ENCODE data around the gene C1QTNF8. TPM values are rescaled to one million over a fixed set of nuclear protein-coding genes. Genes with fewer than 3 reads are reported as not detected.
"Not testable (repeated sequence)": the region's sequence is repeated elsewhere in the genome, so short reads cannot be mapped to it uniquely, and the experiment has no call there.

Gene C1QTNF8
- total and polyA plus RNA-seq, 11 donors: not detected

DNA sequence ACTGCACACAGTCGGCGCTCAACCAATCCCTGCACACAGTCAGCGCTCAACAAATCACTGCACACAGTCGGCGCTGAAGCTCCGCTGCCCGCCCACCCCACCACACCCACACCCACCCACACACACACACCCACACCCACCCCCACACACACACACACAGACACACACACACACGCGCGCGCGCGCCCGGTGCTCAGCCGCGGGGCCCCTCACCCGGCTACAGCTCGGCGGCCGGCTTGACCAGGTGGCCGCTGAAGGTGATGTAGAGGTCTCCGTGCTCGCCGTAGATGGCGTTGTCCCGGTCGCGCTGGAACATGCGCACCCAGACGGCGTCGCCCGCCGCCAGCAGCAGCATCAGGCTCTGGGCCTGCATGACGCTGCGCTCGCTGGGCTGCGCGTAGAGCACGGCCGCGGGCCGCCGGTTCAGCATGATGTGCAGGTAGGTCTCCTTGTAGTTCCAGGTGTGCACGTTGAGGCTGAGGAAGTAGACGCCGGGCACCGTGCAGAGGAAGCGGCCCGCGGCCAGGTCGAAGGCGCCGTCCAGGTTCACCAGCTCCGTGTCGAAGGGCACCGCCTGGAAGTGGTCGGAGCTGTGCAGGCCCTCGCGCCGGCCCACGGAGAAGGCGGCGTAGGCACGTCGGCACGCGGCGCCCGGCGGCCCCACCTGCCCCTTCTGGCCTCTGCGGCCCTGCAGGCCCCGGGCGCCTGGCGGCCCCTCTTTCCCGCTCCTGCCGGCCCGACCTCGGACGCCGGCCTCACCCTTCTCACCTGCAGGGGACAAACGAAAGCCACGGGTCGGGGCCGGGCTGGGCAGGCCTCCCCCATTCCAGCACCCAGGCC, 2.5 kb downstream of the C1QTNF8 start:
- ATAC-seq: no peak
- 39 to 58% (median 43%) methylated on average over 32 to 85 of the region's 85 CpGs for WGBS, 4 donors
- Histone ChIP-seq H3K9me3 (no peaks in the 10 kb centered on the region), H3K4me3 (no peak overlapping the region), H3K27me3 (peaks cover 0 to 26% (median 3%) of the 10 kb centered on the region in 9 donors), H3K36me3 (no peaks in the 10 kb centered on the region), H3K27ac (no peak overlapping the region), H3K4me1 (peaks cover 0 to 60% (median 26%) of the 10 kb centered on the region in 12 donors)
- intact Hi-C loops (cut with DNase I): loop anchor here in 1 of 10 donors (10.0 kb wide), 1 partner anchor 279 kb away; no protein-coding TSS in a partner anchor
- no peak for DNase-seq
- TF ChIP-seq, protein P1, sequence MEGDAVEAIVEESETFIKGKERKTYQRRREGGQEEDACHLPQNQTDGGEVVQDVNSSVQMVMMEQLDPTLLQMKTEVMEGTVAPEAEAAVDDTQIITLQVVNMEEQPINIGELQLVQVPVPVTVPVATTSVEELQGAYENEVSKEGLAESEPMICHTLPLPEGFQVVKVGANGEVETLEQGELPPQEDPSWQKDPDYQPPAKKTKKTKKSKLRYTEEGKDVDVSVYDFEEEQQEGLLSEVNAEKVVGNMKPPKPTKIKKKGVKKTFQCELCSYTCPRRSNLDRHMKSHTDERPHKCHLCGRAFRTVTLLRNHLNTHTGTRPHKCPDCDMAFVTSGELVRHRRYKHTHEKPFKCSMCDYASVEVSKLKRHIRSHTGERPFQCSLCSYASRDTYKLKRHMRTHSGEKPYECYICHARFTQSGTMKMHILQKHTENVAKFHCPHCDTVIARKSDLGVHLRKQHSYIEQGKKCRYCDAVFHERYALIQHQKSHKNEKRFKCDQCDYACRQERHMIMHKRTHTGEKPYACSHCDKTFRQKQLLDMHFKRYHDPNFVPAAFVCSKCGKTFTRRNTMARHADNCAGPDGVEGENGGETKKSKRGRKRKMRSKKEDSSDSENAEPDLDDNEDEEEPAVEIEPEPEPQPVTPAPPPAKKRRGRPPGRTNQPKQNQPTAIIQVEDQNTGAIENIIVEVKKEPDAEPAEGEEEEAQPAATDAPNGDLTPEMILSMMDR (IDR thresholded peaks at IDR 0.05): no peak
- no peak for TF ChIP-seq POLR2A (IDR thresholded peaks at IDR 0.05)

DNA sequence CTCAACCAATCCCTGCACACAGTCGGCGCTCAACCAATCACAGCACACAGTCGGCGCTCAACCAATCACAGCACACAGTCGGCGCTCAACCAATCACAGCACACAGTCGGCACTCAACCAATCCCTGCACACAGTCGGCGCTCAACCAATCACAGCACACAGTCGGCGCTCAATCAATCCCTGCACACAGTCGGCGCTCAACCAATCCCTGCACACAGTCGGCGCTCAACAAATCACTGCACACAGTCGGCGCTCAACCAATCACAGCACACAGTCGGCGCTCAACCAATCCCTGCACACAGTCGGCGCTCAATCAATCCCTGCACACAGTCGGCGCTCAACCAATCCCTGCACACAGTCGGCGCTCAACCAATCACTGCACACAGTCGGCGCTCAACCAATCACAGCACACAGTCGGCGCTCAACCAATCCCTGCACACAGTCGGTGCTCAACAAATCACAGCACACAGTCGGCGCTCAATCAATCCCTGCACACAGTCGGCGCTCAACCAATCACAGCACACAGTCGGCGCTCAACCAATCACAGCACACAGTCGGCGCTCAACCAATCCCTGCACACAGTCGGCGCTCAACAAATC, 3.3 kb downstream of the C1QTNF8 start:
- DNase-seq, H3K9me3 ChIP-seq, ATAC-seq, H3K4me3 ChIP-seq, H3K36me3 ChIP-seq, H3K27ac ChIP-seq: not testable (repeated sequence)
- H3K4me1 ChIP-seq: peaks cover 0 to 57% (median 22%) of the 10 kb centered on the region in 12 donors
- intact Hi-C loops (cut with DNase I): loop anchor here in 1 of 10 donors (10.0 kb wide), 1 partner anchor 278 kb away; no protein-coding TSS in a partner anchor
- peaks cover 0 to 33% (median 3%) of the 10 kb centered on the region in 9 donors for H3K27me3 ChIP-seq
- WGBS, 4 donors: 92 to 97% (median 96%) methylated on average over 29 to 38 of the region's 40 CpGs

DNA sequence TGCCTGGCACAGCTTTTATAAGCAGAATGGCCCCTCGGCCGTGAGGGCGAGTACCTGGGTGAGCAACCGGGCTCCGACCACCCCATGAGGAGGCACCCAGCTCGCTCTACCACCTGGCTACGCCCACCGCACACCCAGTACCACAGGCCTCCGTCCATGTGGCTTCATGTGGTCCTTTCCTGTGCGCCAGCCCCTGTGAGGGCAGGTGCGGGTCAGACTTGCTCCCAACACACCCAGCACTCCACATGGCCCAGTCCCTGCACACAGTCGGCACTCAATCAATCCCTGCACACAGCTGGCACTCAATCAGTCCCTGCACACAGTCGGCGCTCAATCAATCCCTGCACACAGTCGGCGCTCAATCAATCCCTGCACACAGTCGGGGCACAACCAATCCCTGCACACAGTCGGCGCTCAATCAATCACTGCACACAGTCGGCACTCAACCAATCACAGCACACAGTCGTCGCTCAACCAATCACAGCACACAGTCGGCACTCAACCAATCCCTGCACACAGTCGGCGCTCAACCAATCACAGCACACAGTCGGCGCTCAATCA, 4.0 kb downstream of the C1QTNF8 start:
- H3K4me3 ChIP-seq: no peak overlapping the region
- H3K9me3 ChIP-seq: no peaks in the 10 kb centered on the region
- peaks cover 0 to 40% (median 3%) of the 10 kb centered on the region in 9 donors for H3K27me3 ChIP-seq
- H3K36me3 ChIP-seq: no peaks in the 10 kb centered on the region
- WGBS, 4 donors: 96 to 98% (median 97%) methylated on average over 27 of the region's 27 CpGs
- H3K27ac ChIP-seq: peak overlapping the region in 1 of 12 donors; percentile 87
- H3K4me1 ChIP-seq: peaks cover 0 to 49% (median 17%) of the 10 kb centered on the region in 12 donors
- ATAC-seq: no peak
- no peak for DNase-seq
- intact Hi-C loops (cut with DNase I): loop anchor here in 1 of 10 donors (10.0 kb wide), 1 partner anchor 277 kb away; no protein-coding TSS in a partner anchor
- no peak for TF ChIP-seq POLR2A (IDR thresholded peaks at IDR 0.05)
- TF ChIP-seq, protein P1 (IDR thresholded peaks at IDR 0.05): no peak

DNA sequence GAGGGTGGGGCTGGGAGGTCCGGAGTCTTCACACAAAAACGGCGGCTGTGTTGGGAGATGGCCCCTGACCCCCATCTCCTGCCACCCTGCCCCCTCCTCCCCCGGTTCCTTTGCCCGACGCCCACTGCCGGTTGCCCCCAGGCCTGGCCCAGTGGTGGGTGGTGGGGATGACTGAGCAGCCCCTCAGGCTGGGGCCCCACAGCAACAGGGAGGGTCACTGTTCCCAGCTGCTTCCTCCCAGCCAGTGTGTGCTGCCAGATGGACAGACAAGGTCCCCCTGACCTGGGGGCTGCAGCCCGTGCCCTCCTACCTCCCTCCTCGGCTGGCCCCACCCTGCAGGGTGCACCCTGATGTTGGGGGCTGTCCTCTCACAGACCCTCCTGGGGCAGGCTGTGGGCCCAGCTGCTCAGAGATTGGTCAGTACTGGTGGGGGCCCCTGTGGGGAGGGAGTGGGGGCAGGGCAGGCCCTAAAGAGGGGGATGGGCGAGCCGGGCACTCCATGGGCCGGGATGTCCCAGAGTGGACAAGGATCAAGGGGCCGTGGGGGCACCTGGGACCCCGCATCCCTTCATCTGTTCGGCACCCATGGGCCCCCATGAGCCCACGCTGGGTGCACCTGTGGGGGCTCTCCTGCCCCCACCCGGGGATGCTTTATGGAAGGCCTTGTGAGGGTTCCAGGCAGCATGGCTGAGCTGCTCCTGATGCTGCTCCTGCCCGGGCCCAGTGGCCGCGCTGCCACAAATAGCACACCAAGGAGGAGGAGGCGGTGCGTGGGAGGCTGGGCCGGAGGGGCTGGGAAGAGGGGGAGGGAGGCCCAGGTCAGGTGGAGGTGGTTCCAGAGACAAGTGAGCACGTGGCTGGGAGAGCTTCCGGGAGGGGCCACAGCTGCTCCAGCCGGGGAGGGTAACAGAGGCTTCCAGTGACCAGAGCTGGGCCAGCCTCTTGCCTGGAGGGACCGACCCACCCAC, 5.1 kb downstream of the C1QTNF8 start:
- peaks cover 0 to 50% (median 3%) of the 10 kb centered on the region in 9 donors for H3K27me3 ChIP-seq
- H3K36me3 ChIP-seq: no peaks in the 10 kb centered on the region
- 30 to 43% (median 35%) methylated on average over 18 to 27 of the region's 27 CpGs for WGBS, 4 donors
- DNase-seq: peak in 4 of 5 donors; percentile 49 to 78 (median 65)
- peak overlapping the region; percentile 64 to 89 (median 81) for H3K27ac ChIP-seq
- TF ChIP-seq POLR2A (IDR thresholded peaks at IDR 0.05): peak in 1 of 2 donors; percentile 44
- TF ChIP-seq, protein P1 (IDR thresholded peaks at IDR 0.05): no peak
- intact Hi-C loops (cut with DNase I): loop anchor here in 1 of 10 donors (10.0 kb wide), 1 partner anchor 276 kb away; no protein-coding TSS in a partner anchor
- H3K9me3 ChIP-seq: peaks cover 0 to 1% (median 0%) of the 10 kb centered on the region in 12 donors
- peaks cover 0 to 39% (median 14%) of the 10 kb centered on the region in 12 donors for H3K4me1 ChIP-seq
- peak overlapping the region; percentile 15 to 54 (median 44) for H3K4me3 ChIP-seq
- peak in 3 of 4 donors; percentile 60 to 70 (median 64) for ATAC-seq
